HG02678 (cell line): Measurements from ENCODE around the gene CCL25.
"Not testable (repeated sequence)": the region's sequence is repeated elsewhere in the genome, so short reads cannot be mapped to it uniquely, and the experiment has no call there.

Source experiments
- ATAC-seq: cut with Tn5 transposase; IDR thresholded peaks from one replicate; pipeline ENCODE4 v1.9.1; 2021; ENCODE audit warnings: mild to moderate bottlenecking, moderate library complexity; ENCODE audit not compliant: unreplicated experiment

Gene CCL25

GRCh38 chr19:8084152-8084551 lies 31.6 kb downstream of the CCL25 start:
- no peak for ATAC-seq

DNA sequence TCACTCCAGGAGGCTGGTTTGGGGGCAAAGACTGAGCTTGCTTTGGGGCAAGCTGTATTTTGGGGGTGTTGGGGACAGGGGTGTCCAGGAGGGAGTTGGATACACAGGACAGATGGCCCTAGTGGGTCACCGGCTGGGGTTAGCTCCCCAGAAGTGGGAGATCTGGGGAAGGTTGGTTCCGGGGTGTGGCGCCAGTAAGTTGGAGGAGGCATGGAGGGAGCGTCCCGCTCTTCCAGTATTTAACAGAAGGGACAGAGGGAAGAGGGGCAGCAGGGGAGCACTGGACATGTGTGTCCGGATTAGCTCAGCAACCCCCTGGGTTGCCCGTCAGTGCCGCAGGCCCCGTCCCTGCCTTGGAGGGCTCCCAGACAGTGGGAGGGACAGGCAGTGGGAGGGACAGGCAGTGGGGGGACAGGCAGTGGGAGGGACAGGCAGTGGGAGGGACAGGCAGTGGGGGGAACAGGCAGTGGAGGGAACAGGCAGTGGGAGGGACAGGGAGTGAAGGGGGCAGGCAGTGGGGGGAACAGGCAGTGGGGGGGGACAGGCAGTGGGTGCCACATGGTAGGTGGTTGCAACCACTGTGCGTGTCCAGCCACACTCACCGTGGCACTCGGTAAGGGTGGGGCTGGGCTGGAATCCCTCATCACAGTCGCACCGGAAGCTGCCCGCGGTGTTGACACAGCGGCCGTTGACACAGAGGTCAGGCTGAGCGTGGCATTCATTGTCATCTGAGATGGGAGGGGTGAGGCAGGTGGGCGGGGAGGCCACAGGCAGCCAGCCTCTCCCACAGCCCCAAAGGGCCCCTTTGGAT lies 33.2 kb downstream of the CCL25 start:
- no peak for ATAC-seq

DNA sequence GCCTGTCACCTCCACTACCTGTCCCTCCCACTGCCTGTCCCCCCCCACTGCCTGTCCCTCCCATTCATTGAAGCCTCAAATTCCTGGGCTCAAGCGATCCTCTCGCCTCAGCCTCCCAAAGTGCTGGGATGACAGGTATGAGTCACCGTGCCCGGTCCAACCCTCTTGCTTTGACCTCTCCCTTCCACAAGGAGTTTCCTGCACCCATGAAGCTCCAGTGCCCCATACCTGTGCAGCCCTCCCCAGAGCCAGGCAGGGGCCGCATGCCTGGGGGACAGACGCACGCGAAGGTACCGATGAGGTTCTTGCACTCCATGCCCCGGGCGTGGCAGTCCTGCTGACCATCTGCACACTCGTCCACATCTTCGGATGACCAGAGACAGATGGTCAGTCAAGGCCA lies 34.3 kb downstream of the CCL25 start:
- no peak for ATAC-seq

DNA sequence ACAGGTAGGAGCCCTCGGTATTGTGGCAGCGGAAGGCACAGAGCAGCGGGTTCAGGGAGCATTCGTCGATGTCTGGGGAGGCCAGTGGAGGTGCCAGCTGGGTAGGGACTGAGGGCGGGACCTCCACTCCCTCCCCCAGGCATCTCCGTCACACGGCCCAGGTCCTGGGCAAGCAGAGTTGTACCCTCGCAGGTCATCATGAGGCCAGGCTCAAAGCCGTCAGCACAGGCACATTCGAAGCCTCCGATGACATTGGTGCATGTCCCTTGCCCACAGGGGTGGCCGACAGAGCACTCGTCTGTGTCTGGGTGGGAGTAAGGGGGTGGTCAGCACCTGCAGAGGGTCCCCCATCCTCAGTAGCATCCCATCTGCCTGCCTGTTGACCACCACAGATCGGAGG lies 35.3 kb downstream of the CCL25 start:
- ATAC-seq, result no peak

- no peak for ATAC-seq
These were observed 36.4 kb downstream of the CCL25 start for GRCh38 chr19:8088752-8089663.

GRCh38 chr19:8089664-8090601 lies 37.4 kb downstream of the CCL25 start:
- ATAC-seq, result no peak

DNA sequence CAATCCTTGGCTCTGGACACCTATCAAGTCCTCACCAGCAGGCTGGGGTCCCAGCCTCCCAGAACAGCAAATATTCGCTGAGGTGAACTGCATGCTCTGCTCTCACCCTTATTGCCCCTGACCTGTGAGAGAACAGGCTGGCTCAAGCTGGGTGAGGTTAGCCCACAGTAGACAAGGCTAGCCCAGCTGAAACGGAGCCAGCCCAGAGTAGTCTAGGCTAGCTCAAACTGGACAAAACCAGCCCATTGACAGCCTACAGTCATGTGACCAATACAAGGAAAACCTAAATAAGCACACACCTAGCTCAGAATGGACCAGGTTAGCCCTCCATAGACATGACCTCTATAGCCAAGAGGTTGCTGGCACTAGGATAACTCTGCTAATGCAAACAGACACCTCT lies 38.4 kb downstream of the CCL25 start:
- no peak for ATAC-seq

- no peak for ATAC-seq
These were observed 41.2 kb downstream of the CCL25 start for GRCh38 chr19:8093740-8094139.

DNA sequence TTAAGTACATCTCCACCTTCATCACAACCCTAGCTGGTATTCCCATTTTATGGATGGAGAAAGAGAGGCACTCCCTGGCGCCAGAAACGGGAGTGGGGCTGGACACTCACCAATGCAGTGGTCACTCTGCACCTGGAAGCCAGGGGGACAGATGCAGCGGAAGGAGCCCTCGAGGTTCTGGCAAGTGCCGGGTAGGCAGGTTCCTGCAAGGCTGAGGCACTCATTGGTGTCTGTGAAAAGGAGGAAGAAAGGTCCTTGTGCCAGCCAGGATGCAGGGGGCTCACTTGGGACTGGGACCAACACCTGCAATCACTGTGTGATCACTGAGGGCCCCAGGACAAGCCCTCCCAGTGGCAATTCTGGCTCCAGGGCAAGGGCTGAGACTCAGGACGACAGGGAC lies 41.8 kb downstream of the CCL25 start:
- ATAC-seq, result no peak

- no peak for ATAC-seq
These were observed 42.9 kb downstream of the CCL25 start for GRCh38 chr19:8095354-8095886.

DNA sequence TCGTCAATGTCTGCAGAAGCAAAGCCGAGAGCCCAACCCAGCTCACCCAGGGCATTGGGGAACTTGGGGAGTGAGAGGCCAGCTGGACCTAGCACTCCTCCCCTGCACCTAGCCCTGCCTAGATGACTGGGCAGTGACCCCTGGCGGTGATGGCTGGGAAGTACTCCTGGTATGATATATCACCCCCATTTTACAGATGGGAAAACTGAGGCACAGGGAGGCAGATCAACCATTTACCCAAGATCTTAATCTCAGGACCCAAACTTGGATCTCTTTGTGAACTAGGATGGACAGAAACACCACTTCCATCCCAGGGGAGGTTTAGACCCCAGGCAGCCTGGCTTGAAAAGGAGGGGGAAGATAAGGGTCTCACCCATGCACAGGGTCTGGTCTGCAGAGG lies 43.5 kb downstream of the CCL25 start:
- ATAC-seq, result no peak

- no peak for ATAC-seq
These were observed 44.6 kb downstream of the CCL25 start for GRCh38 chr19:8097198-8097597.

GRCh38 chr19:8097681-8098567 lies 45.4 kb downstream of the CCL25 start:
- no peak for ATAC-seq

DNA sequence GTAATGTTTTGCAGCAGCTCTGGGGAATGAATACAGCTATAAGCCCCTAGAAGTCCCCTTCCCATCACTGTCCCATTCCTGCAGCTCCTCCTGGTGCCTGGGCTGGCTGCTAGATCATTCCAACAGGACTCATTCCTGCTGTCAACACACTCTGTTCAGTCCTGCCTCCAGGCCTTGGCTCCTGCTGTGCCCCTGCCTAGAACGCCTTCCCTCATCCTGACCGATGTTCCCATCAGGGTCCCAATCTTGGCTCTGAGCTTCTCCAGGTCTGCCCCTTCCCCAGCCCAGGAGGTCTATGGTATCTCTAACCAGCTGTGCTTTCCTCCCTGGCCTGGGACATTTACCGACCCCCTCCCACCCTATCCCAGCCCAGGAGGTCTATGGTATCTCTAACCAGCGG lies 48.8 kb downstream of the CCL25 start:
- no peak for ATAC-seq

DNA sequence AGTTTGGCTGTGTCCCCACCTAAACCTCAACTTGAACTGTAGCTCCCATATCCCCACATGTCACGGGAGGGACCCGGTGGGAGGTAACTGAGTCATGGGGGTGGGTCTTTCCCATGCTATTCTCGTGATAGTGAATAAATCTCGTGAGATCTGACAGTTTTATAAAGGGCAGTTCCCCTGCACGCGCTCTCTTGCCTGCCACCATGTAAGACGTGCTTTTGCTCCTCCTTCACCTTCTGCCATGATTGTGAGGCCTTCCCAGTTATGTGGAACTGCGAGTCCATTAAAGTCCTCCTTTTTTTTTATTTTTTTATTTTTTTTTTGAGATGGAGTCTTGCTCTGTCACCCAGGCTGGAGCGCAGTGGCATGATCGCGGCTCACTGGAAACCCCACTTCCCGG lies 49.4 kb downstream of the CCL25 start:
- ATAC-seq, result not testable (repeated sequence)

- ATAC-seq, result no peak
These were observed 52.9 kb downstream of the CCL25 start for GRCh38 chr19:8105471-8105870.

DNA sequence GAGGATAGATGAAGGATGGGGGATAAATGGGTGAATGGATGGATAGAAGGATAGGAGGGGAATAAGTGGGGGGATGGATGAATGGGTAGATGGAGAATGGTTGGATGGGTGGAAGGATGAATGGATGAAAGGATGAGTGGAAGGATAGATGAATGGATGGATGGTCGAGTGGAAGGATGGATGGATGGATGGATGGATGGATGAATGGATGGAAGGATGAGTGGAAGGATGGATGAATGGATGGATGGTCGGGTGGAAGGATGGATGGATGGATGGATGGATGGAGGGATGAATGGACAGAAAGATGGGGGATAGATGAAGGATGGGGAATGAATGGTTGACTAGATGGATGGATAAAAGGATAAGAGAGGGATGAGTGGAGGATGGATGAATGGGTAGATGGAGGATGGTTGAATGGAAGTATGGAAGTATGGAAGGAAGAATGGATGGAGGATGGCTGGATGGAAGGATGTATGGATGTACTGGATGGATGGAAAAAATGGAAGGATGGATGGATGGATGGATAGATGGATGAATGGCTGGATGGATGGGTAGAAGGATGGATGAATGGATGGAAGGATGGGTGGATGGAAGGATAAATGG lies 54.8 kb downstream of the CCL25 start:
- no peak for ATAC-seq

DNA sequence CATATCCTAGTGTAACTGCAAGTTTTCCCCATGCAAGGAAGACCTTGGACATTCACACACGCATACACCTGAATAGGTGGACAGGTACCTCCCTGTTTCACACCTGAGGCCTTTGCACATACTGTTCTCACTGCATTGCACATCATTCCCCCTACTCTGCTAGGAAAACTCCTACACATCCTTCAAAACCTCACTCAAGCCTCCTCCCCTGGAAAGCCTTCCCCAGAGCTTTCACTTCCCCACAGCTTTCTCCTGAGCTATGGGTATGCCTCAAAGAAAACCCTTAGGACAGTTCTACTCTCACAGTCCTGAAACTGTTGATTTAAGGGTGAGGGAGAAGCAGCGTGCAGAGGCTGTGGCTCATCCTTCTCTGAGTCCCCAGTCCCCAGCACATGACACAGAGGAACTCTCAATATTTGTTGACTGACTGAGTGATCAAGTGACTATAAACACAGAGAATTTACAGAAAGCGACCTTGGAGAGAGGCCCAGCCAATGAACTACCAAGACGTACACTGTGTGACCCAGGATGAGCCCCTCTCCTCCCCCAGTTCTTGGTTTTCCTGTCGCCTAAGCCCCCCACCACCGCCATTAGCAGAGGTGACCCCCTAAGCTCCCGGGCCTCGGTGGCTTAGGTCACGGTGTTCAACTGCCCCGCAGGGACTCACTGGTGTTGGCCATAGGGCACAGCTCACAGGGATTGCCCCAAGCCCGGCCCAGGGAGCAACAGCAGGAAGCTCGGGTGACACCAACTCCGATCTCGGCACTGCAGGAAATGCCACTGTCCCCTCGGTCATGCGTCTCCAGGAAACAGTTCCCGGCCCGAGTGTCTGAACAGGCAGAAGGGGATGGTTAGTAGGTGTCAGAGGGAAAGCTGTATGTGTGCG lies 56.2 kb downstream of the CCL25 start:
- ATAC-seq, result no peak
